MCF 10A (cell line): ENCODE measurements around the gene NFATC2IP. TPM values are rescaled to one million over a fixed set of nuclear protein-coding genes. Genes with fewer than 3 reads are reported as not detected.
A peak's percentile ranks its signal among the peaks of the same experiment; 100 is the strongest.

Experiments
- BruUV-seq: library from RNA; stranded (reverse); fragments of 400-500 nt; replicated peaks from 2 replicates; lab custom pipeline; 2021; lab: Mats Ljungman, UMichigan
- CTCF ChIA-PET: fragments of 300-600 bp; sonication (Branson Sonifier 250); formaldehyde crosslinking; extraction: SDS; loops from one replicate; lab custom pipeline; 2021; ENCODE audit warnings: antibody characterized with exemption, inconsistent platforms; lab: Yijun Ruan, JAX
- POLR2A ChIA-PET: fragments of 300-600, 350-650 bp; sonication (Branson Sonifier 250); formaldehyde crosslinking; extraction: SDS; loops from one replicate; lab custom pipeline; 2020; ENCODE audit warnings: antibody characterized with exemption, inconsistent platforms; lab: Yijun Ruan, JAX
- DNase-seq: peaks from one replicate; pipeline ENCODE4 v3.0.0-alpha.2; 2018; ENCODE audit not compliant: unreplicated experiment
- H3K27ac Mint-ChIP-seq: one replicate; pipeline ENCODE4 v1.8.0; 2022; ENCODE audit warnings: mild to moderate bottlenecking, low read depth, mixed read lengths; ENCODE audit not compliant: unreplicated experiment
- H3K27me3 Mint-ChIP-seq: one replicate; pipeline ENCODE4 v1.8.0; 2022; ENCODE audit warnings: mixed read lengths; ENCODE audit not compliant: insufficient read depth, unreplicated experiment
- H3K36me3 Mint-ChIP-seq: one replicate; pipeline ENCODE4 v1.8.0; 2022; ENCODE audit warnings: mild to moderate bottlenecking, moderate library complexity, mixed read lengths; ENCODE audit not compliant: insufficient read depth, unreplicated experiment
- H3K4me1 Mint-ChIP-seq: one replicate; pipeline ENCODE4 v1.8.0; 2022; ENCODE audit warnings: mixed read lengths; ENCODE audit not compliant: insufficient read depth, unreplicated experiment
- H3K4me3 Mint-ChIP-seq: one replicate; pipeline ENCODE4 v1.8.0; 2022; ENCODE audit warnings: mild to moderate bottlenecking, moderate library complexity, mixed read lengths; ENCODE audit not compliant: unreplicated experiment
- H3K9me3 Mint-ChIP-seq: one replicate; pipeline ENCODE4 v1.8.0; 2022; ENCODE audit warnings: mixed read lengths; ENCODE audit not compliant: unreplicated experiment
- intact Hi-C: fragments of 100-400 bp; cut with micrococcal nuclease; formaldehyde crosslinking; loops from 2 replicates; pipeline ENCODE4 v1.14.1; 2022
- total RNA-seq: library from RNA; stranded (reverse); gene quantifications from 2 replicates; pipeline ENCODE4 v1.2.3, GENCODE V29; 2022
- TF ChIP-seq, protein P1 (sequence below): fragments of 200-600 bp; IDR thresholded peaks from one replicate; pipeline ENCODE4 v1.8.0; 2022; ENCODE audit warnings: antibody characterized with exemption, mild to moderate bottlenecking; ENCODE audit not compliant: unreplicated experiment

NFATC2IP gene
- total RNA-seq, 1 experiment from 2014 or later = 39.5 TPM

GRCh38 chr16:28935346-28935745 lies 15.4 kb upstream of the NFATC2IP start:
- TF ChIP-seq, protein P1, sequence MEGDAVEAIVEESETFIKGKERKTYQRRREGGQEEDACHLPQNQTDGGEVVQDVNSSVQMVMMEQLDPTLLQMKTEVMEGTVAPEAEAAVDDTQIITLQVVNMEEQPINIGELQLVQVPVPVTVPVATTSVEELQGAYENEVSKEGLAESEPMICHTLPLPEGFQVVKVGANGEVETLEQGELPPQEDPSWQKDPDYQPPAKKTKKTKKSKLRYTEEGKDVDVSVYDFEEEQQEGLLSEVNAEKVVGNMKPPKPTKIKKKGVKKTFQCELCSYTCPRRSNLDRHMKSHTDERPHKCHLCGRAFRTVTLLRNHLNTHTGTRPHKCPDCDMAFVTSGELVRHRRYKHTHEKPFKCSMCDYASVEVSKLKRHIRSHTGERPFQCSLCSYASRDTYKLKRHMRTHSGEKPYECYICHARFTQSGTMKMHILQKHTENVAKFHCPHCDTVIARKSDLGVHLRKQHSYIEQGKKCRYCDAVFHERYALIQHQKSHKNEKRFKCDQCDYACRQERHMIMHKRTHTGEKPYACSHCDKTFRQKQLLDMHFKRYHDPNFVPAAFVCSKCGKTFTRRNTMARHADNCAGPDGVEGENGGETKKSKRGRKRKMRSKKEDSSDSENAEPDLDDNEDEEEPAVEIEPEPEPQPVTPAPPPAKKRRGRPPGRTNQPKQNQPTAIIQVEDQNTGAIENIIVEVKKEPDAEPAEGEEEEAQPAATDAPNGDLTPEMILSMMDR = no peak
- H3K27me3 Mint-ChIP-seq = no peaks in the 10 kb centered on the region
- no peak overlapping the region for H3K27ac Mint-ChIP-seq
- intact Hi-C loops = no loop called here
- H3K4me3 Mint-ChIP-seq = no peak overlapping the region
- H3K4me1 Mint-ChIP-seq = no peaks in the 10 kb centered on the region
- no peaks in the 10 kb centered on the region for H3K36me3 Mint-ChIP-seq
- CTCF ChIA-PET = interaction anchor here (1.1 kb wide), 1 partner anchor 10 kb away, joined by 5 read pairs; no protein-coding TSS in a partner anchor
- DNase-seq = no peak
- no peaks in the 10 kb centered on the region for H3K9me3 Mint-ChIP-seq
- BruUV-seq = no TSS peak
- POLR2A ChIA-PET = interaction anchor here (1.1 kb wide), 1 partner anchor 10 kb away, joined by 4 read pairs; no protein-coding TSS in a partner anchor

DNA sequence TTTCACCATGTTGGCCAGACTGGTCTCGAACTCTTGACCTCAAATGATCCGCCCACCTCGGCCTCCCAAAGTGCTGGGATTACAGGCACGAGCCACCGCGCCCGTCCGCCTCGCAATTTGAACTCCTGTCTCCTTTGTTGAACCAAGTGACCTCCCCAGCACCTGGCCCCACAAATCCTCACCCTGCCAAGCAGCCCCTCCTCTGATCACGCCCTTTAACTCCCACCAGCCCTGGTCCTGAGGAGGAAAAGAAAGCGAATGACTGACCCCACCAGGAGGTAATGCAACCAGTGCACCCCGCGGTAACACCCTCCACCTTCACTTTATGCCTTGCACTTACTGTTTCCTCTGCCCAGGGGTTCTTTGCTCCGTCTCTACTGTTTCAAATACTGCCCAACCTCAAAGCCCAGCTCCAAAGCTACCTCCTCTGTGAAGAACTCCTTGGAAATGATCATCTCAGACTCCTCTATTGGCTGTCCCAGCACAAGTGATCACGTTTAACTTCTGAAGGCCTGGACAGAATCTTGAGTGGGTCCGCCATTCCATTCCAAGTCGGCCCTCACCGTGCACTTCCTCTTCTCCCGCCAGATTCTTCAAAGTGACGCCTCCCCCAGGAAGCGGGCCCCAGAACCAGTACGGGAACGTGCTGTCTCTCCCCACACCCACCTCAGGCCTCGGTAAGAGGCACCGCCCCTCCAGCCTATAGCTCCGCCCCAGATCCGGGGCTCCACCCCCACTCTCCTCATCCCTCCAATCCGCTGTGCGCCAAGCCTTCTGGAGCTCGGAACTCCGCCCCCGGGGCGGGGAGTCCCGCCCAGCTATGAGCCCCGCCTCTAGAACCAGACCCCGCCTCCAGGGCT lies 14.6 kb upstream of the NFATC2IP start:
- Mint-ChIP-seq H3K4me3 (no peak overlapping the region), H3K27ac (no peak overlapping the region), H3K27me3 (no peaks in the 10 kb centered on the region), H3K4me1 (no peaks in the 10 kb centered on the region), H3K36me3 (no peaks in the 10 kb centered on the region), H3K9me3 (no peaks in the 10 kb centered on the region)
- BruUV-seq = no TSS peak
- TF ChIP-seq, protein P1 = no peak
- intact Hi-C loops = no loop called here
- CTCF ChIA-PET = interaction anchor here (0.9 to 1.3 kb wide), 3 partner anchors 9 to 11 kb away, joined by 3 to 7 read pairs (median 5); no protein-coding TSS in a partner anchor
- peak; percentile 39 for DNase-seq
- POLR2A ChIA-PET = interaction anchor here (1.1 kb wide), 2 partner anchors 9 to 10 kb away, joined by 3 to 4 read pairs; no protein-coding TSS in a partner anchor

DNA sequence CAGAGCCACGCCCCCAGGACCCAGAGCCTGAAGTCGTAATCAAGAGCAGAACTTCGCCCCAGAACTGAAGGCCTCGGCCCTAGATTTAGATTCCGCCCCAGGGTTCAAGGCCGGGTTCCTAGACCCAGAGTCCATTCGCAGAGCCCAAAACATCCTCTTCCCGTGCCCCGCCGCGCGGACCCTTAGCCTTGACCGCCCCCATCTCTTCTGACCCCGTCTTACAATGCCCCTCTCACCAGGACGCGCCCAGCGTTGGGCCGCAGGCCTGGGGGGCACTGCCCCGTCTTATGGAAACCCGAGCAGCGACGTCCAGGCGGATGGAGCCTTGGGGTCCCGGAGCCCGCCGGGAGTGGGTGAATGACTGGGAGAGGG lies 14.0 kb upstream of the NFATC2IP start:
- CTCF ChIA-PET = interaction anchor here (0.9 to 1.3 kb wide), 2 partner anchors 8 to 10 kb away, joined by 3 to 7 read pairs; no protein-coding TSS in a partner anchor
- DNase-seq = no peak
- intact Hi-C loops = no loop called here
- no peaks in the 10 kb centered on the region for H3K9me3 Mint-ChIP-seq
- TF ChIP-seq, protein P1 = no peak
- POLR2A ChIA-PET = interaction anchor here (1.1 kb wide), 2 partner anchors 10 to 11 kb away, joined by 3 to 4 read pairs; no protein-coding TSS in a partner anchor
- H3K4me3 Mint-ChIP-seq = no peak overlapping the region
- no peak overlapping the region for H3K27ac Mint-ChIP-seq
- BruUV-seq = no TSS peak
- no peaks in the 10 kb centered on the region for H3K27me3 Mint-ChIP-seq
- no peaks in the 10 kb centered on the region for H3K36me3 Mint-ChIP-seq
- H3K4me1 Mint-ChIP-seq = no peaks in the 10 kb centered on the region

DNA sequence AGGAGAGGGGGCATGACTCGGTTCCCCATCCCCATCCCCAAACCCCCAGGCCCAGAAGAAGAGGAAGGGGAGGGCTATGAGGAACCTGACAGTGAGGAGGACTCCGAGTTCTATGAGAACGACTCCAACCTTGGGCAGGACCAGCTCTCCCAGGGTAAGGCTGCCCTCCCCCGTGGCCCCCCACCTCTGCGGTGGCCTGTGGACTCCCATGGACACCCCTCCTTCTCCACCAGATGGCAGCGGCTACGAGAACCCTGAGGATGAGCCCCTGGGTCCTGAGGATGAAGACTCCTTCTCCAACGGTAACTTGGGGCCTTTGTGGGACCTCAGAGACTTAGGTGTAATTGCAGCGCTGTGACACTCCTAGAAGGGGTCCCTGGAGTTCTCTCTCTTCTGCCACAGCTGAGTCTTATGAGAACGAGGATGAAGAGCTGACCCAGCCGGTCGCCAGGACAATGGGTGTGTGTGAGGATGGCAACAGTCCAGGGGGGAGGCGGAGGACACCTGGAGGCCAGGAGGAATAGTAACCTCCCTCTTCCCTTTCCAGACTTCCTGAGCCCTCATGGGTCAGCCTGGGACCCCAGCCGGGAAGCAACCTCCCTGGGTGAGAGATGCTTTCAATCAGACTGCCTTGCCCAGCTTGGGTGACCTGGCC lies 13.4 kb upstream of the NFATC2IP start:
- intact Hi-C loops = no loop called here
- no peaks in the 10 kb centered on the region for H3K36me3 Mint-ChIP-seq
- no peaks in the 10 kb centered on the region for H3K4me1 Mint-ChIP-seq
- no TSS peak for BruUV-seq
- no peaks in the 10 kb centered on the region for H3K27me3 Mint-ChIP-seq
- H3K27ac Mint-ChIP-seq = no peak overlapping the region
- ChIA-PET POLR2A (interaction anchor here (0.6 kb wide), 1 partner anchor 12 kb away, joined by 3 read pairs; no protein-coding TSS in a partner anchor), CTCF (interaction anchor here (0.7 to 1.3 kb wide), 2 partner anchors 9 to 91 kb away, joined by 3 to 4 read pairs; partner anchors contain the start of gene TUFM)
- no peak overlapping the region for H3K4me3 Mint-ChIP-seq
- TF ChIP-seq, protein P1 = no peak
- no peak for DNase-seq
- H3K9me3 Mint-ChIP-seq = no peaks in the 10 kb centered on the region
